22Rv1 (cell line): Measurements from ENCODE around the gene GPER1.
A peak's percentile ranks its signal among the peaks of the same experiment; 100 is the strongest.

Experiments used
- H3K27ac ChIP-seq: fragments of 450-650 bp; 2 replicates; pipeline ENCODE4 v1.5.1; 2017
- ZFX ChIP-seq: fragments of 450-650 bp; IDR thresholded peaks from 2 replicates; pipeline ENCODE4 v1.6.1; 2017; ENCODE audit warnings: antibody characterized with exemption, borderline replicate concordance
- TF ChIP-seq, protein P1 (sequence below): fragments of 450-650 bp; IDR thresholded peaks from 2 replicates; pipeline ENCODE4 v1.5.1; 2017; ENCODE audit warnings: mild to moderate bottlenecking

GPER1 gene

GRCh38 chr7:1120791-1121190, 32.9 kb downstream of the GPER1 start:
- H3K27ac ChIP-seq: no peak overlapping the region
- TF ChIP-seq, protein P1, sequence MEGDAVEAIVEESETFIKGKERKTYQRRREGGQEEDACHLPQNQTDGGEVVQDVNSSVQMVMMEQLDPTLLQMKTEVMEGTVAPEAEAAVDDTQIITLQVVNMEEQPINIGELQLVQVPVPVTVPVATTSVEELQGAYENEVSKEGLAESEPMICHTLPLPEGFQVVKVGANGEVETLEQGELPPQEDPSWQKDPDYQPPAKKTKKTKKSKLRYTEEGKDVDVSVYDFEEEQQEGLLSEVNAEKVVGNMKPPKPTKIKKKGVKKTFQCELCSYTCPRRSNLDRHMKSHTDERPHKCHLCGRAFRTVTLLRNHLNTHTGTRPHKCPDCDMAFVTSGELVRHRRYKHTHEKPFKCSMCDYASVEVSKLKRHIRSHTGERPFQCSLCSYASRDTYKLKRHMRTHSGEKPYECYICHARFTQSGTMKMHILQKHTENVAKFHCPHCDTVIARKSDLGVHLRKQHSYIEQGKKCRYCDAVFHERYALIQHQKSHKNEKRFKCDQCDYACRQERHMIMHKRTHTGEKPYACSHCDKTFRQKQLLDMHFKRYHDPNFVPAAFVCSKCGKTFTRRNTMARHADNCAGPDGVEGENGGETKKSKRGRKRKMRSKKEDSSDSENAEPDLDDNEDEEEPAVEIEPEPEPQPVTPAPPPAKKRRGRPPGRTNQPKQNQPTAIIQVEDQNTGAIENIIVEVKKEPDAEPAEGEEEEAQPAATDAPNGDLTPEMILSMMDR: no peak
- TF ChIP-seq ZFX: no peak

DNA sequence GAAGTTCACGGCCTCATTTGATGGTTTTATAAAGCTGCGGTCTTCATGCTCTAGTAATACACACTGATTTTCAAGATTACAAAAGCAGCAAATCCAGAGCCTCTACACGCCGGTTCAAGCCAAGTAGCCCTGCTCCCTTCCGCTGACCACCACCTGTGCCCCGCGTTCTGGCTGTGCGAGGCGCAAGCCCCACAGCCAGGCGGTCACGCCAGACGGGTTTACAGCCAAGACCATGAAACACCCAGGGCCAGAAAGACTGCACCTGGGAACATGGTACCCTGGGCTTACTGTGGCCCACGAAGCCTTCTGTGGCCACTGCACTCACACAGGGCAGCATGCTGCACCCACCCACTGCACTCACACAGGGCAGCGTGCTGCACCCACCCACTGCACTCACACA, 33.6 kb downstream of the GPER1 start:
- no peak for TF ChIP-seq ZFX
- TF ChIP-seq, protein P1: no peak

GRCh38 chr7:1121886-1122831, 34.2 kb downstream of the GPER1 start:
- no peak overlapping the region for H3K27ac ChIP-seq
- TF ChIP-seq, protein P1: no peak
- TF ChIP-seq ZFX: no peak

More for the DNA sequence above, 33.6 kb downstream of the GPER1 start:
- H3K27ac ChIP-seq: no peak overlapping the region

GRCh38 chr7:1122832-1123501, 35.1 kb downstream of the GPER1 start:
- TF ChIP-seq, protein P1: no peak
- TF ChIP-seq ZFX: no peak
- H3K27ac ChIP-seq: no peak overlapping the region

GRCh38 chr7:1123715-1124114, 35.8 kb downstream of the GPER1 start:
- no peak overlapping the region for H3K27ac ChIP-seq
- TF ChIP-seq, protein P1: peak; percentile 30
- no peak for TF ChIP-seq ZFX

DNA sequence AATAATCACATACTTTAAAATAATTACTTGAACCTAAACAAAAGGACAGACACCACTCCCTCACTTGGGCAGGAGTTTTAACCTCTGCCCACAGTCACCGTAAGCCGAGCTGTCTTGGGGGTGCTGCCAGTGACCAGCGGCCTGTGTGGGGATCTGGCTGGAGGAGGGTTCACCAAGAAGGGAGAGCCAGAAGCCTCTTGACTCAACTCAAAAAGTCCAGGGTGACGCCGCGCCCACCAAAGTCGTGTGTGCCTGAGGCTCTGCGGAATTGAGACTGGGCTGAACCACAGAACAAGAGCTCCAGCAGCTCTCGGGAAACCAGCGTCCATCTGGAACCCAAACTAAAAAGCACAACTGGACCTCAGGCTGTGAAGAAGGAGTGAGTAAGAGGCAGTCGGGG, 36.3 kb downstream of the GPER1 start:
- TF ChIP-seq ZFX: no peak
- TF ChIP-seq, protein P1: no peak
- no peak overlapping the region for H3K27ac ChIP-seq
